ENCODE results near the gene KANSL1L.

Gene KANSL1L

DNA sequence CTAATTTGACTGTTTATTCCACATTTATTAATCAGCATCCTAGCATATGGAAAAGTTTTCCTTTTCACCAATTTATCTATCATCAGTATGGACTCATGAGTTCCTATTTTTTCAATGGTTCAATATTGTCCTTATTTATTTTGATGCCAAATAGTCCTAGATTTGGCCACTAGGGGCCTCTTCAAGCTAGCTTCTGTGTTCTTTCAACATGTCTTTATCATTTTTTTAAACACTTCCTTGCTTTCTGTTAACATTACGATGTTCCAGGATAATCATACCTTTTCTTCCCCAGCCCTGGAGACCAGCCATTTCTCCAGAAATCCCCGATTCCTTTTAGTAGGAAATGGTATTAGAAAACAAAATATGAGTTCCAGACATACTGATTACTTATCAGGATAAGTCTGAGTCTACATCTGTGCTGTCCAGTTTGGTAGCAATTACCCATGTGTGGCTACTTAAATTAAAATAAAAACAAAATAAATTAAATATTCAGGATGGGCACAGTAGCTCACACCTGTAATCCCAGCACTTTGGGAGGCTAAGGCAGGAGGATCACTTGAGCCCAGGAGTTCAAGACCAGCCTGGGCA is 98.2 kb downstream of the KANSL1L start:
- DNase-seq (ENCODE audit: low read depth in 3 of 3, low spot score in 1 of 3) = no peak

DNA sequence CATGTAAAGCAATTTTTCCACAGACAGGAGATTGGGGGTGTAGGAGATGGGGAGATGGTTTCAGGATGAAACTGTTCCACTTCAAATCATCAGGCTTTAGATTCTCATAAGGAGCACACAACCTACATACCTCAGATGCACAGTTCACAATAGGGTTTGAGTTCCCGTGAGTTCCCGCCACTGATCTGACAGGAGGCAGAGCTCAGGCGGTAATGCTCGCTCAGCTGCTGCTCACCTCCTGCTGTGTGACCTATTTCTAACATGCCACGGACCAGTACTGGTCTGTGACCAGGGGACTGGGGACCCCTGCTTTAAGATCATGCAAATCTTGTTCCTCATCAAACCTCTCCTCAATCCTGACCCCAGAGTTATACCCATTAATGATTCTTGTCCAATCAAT is 98.7 kb downstream of the KANSL1L start:
- DNase-seq (ENCODE audit: low read depth in 3 of 3, low spot score in 1 of 3) = no peak

DNA sequence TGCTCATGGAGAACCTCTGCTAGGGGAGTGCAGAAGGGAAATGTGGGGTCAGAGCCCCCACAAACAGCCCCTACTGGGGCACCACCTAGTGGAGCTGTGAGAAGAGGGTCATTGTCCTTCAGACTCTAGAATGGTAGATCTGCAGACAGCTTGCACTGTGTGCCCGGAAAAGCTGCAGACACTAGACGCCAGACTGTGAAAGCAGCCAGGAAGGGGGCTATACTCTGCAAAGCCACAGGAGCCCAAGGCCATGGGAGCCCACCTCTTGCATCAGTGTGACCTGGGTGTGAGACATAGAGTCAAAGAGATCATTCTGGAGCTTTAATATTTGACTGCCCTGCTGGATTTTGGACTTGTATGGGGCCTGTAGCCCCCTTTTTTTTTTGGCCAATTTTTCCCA is 107.9 kb downstream of the KANSL1L start:
- DNase-seq (ENCODE audit: low read depth in 3 of 3, low spot score in 1 of 3) = no peak

DNA sequence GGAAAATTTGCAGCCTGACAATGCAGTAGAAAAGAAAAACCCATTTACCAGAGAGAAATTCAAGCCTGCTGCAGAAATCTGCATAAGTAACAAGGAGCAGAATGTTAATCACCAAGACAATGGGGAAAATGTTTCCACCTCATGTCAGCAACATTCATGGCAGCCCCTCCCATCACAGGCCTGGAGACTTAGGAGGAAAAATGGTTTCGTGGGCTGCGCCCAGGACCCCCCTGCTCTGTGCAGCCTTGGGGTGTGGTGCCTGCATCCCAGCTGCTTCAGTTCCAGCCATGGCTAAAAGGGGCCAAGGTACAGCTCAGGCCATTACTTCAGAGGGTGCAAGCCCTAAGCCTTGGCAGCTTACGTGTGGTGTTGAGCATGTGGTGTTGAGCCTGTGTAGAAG is 115.4 kb downstream of the KANSL1L start:
- DNase-seq (ENCODE audit: low read depth in 3 of 3, low spot score in 1 of 3) = no peak

DNA sequence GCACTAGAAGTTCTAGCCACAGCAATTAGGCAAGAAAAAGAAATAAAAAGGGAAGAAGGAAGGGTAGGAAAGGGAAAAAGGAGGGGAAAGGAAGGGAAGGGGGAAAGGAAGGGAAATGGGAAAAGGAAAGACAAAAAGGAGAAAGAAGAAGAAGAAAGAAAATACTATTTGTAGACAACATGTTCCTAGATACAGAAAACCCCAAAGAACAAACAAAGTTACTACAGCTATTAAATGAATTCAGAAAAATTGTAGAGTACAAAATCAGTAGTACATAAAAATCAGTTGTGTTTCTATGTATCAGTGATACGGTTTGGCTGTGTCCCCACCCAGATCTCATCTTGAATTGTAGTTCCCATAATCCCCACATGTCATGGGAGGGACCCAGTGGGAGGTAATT is 116.5 kb downstream of the KANSL1L start:
- no peak for DNase-seq (ENCODE audit: low read depth in 3 of 3, low spot score in 1 of 3)

DNA sequence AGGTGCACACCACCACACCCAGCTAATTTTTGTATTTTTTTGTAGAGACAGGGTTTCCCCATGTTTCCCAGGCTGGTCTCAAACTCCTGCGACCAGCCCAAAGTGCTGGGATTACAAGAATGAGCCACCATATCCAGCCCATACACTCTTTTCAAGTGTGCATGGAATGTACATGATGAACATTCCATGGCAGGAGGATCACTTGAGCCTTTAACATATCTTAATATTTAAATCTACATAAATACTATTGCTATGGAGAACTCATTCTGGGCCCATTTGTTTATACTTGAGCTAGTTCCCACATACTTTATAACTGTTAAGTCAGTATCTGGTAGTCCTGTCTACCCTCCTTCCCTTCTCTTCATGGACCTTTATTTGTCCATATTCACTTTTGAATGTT is 120.3 kb downstream of the KANSL1L start:
- no peak for DNase-seq (ENCODE audit: low read depth in 3 of 3, low spot score in 1 of 3)

DNA sequence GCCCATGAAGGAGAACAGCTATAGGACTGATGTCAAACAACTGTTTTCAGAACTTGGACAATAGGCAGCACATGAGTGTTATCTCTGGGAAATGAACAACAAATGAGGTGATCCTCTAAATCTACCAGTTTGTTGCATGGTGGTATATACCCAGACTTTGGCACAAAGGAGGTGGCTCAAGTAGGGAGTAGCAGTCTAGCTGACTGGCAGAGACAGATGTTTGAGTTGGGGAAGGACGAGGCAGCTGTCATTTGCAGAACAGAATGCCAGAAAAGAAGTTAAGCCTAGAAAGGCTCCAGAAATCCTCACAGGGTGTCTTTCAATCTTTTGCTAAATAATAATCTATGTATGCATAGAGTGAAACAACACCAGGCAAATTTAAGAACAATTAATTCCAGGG is 121.4 kb downstream of the KANSL1L start:
- no peak for DNase-seq (ENCODE audit: low read depth in 3 of 3, low spot score in 1 of 3)

DNA sequence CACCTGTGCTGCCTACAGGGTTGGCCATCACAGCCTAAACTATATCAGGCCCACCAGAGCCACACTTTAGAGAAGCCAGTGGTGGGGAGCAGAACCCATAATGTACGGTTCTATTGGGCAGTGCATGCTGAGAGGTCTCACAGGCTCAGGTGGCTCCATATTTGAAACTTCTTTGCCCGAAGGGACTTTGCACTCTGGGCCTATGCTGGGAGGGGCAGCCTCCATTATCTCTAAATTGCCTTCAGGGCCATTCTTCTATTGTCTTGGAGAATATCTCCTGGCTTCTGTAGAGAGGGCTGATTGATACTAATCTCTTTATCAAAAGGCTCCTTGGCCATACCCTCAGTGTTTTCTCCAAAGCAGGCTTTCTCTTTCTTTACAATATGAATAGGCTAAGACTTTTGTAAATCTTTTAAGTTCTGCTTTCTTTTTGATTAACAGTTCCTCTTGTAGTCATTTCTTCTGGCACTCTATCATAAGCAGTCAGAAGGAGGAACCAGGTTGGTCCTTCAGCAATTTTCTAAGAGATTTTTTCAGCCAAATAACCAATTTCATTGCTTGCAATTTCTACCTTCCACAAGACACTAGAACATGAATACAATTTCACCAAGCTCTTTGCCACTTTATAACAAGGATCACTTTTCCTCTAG is 124.2 kb downstream of the KANSL1L start:
- no peak for DNase-seq (ENCODE audit: low read depth in 3 of 3, low spot score in 1 of 3)

DNA sequence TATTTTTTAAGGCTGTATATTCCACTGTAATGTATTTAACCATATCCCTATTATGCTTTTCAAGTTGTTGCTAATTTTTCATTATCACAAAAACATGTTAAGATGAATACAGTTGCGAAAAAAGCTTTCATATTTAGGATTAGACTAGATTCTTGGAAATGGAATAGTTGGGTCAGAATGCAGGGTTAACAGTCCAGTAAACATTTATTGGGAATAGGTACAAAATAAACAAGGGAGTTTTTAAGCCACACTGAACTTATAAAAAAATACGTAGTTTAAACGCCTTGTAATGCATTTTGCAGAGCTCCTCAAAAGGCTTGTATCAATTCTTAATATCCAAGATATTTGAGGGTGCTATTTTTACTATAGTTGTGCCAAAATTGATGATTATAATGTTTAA is 133.1 kb downstream of the KANSL1L start:
- DNase-seq (ENCODE audit: low read depth in 3 of 3, low spot score in 1 of 3) = no peak

DNA sequence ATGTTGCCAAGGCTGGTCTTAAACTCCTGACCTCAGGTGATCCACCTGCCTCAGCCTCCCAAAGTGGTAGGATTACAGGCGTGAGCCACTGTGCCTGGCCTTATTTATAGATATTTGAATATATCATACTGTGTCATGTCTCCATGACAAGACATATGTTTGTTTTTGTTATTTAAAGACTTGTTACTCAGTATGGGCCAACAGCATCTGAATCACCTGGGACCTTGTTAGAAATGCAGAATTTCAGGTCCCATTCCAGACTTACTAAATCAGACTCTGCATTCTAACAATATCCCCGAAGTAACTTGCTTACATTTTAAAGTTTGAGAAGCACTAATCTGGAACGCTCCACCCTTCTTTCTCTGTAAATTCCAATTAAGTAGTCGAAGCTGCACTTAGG is 135.5 kb downstream of the KANSL1L start:
- no peak for DNase-seq (ENCODE audit: low read depth in 3 of 3, low spot score in 1 of 3)

DNA sequence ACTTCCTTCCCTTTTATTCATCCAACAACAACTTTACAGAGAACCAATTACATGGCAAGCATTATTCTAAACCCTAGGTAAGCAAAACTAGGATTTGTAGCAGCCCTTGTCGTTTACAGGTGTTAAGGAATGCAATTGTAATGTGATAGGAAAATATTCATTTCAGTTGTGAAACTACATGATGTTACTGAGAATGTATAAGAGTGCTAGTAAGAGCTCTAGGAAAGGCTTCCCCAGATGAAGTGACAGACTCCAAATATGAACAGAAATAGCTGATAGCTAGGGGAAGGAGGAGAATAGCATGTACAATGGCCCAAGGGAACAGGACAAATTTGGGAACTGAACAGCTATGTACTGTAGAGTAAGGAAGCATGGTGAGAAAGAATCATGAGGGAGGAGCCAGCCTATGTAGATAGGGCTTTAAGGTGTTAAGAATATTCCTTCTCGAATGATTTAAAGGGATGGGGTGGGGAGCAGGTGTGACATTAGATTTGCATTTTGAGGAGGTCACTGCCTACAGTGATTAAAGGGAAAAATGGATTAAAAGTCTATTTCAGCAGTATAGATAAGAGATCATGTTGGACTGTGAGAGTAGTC is 137.0 kb downstream of the KANSL1L start:
- no peak for DNase-seq (ENCODE audit: low read depth in 3 of 3, low spot score in 1 of 3)

DNA sequence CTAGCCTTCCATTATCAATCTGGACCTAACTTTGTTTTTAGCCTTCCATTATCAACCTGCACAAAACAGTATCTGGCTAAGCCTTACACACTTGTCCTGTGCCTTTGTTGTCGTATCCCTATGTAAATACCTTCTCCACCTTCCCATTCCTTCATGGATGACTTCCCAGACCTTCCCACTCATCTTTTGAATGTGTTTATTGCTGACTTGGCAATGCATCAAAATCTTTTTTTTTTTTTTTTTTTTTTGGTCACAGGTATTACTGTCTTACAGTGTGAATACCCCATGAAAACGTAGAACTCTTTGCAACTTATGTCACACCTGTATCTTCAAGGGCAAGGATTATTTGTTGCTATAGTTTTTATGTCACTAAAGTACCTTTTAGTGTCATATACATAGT is 143.0 kb downstream of the KANSL1L start:
- DNase-seq (ENCODE audit: low read depth in 3 of 3, low spot score in 1 of 3) = no peak

DNA sequence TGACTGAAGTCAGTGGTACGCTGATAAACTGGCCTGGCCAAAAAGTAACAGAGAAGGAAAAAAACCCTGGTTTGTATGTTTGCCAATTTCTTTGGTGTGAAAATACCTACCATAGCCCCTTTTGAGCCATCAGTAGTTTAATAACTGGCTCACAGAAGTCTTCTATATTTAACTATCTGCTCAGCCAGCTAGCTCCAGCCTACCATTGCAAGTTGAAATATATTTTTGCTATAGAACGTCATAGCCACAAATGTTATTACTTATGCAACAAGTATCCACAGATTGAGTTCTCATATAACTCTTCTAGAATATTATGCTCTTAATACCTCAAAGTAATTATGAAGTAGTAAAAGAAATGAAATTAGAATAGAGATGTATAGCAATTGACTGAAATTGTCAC is 143.6 kb downstream of the KANSL1L start:
- no peak for DNase-seq (ENCODE audit: low read depth in 3 of 3, low spot score in 1 of 3)

DNA sequence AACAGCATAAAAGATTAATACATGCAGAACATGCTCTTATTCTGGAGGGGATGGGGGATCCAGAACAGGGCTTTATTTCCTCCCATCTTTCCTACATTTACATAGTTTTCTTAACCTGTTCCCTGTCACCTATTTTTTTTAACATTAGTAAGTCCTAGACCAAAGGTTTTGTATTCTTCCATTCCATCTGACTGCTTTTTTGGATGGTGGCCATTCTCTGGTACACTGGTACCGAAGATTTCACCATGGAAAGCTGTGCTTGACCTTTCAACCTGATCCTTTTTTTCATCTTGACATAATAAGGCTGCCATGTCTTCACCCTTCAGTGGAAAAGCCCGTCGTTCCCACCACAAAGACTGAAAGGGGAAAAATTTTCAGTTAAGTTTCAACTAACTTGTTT is 148.4 kb downstream of the KANSL1L start:
- no peak for DNase-seq (ENCODE audit: low read depth in 3 of 3, low spot score in 1 of 3)

DNA sequence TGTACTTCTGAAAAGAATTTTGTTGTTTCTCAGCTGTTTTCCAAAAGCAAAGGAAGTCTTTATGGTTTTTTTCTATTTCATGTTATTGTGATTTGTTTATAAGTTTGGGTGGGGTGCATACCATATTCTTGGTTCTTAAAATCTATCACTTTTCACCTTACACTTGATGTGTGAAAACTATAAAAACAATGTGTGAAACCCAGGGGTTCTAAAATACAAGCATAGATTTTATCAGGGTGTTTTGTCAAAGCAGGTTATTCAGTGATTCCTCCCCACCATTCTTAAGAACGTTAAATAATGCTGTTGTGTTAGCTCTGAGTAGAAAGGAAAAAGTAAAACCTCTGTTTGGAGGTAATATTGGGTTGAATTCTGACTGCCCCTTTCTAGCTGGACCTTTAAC is 151.1 kb downstream of the KANSL1L start:
- no peak for DNase-seq (ENCODE audit: low read depth in 3 of 3, low spot score in 1 of 3)

DNA sequence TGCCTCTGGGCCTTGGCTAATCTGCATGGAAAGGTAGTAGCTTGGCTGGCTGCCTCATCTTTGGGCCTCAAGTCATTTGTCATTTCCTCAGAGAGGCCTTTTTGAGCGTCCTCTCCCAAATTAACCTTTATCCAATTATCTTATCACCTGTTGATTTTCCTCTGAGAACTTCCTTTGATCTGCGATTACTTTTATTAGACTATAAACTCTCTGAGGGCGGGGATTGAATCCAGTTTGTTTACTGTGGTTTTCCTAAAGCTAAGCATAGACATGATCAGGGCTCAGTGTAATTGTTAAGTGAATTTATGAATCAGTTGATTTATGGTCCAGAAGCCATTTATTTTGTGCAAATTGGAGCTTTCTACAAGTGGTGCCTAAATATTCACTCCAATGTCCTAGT is 161.3 kb downstream of the KANSL1L start:
- DNase-seq (ENCODE audit: low read depth in 3 of 3, low spot score in 1 of 3) = no peak

DNA sequence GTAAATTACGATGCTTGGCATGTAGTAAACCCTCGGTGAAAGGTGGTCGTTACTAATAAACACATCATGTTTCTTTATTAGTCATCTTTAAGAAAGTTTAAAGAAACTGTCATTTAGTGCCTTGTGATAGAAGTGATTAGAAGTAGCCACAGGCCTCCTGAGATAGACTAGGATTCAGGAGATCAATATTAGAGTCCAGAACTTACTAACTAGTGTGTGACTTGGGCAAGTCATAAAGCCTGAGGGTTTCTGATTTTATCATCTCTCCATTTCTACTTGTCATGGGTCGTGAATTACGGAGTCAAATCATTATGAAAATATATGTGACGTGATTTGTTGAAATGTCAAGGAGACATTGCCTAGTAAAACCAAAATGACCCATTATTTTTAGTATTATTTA is 162.1 kb downstream of the KANSL1L start:
- no peak for DNase-seq (ENCODE audit: low read depth in 3 of 3, low spot score in 1 of 3)

DNA sequence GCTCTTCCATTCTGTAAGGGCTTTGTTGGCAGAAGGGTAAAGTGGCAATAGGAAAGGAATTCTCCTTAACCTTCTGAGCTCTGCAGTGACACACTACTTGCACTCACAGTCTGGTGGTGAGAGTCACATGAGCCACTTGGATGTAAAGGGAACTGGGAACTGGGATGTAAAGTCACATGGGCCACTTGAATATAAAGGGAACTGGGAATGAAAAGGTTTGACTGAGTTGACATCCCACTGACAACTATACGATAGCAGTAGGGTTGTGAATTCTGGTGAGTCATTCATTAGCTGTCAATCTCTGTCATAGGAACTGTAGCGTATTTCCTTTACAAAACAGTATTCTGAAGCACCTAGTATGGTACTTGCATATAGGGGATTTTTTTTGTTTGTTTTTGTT is 163.3 kb downstream of the KANSL1L start:
- no peak for DNase-seq (ENCODE audit: low read depth in 3 of 3, low spot score in 1 of 3)

DNA sequence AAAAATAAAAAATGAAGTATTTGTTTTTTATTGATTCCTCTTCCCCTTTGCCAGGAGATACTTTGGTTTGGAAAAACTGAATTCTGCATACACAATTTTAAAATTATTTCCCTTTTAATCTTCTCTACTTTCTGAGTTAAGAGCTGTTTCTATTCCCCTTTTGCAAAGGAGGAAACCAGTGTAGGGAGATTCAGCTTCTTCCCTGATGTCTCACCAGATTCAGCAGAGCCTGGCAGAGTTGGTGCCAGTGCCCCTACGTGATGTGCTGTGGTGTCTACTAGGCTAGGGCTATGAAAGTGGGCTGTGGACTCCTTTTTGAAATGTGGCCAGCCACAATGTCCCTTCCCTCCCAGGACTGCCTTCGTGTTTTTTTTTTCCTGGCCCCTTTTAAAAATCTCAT is 166.3 kb downstream of the KANSL1L start:
- no peak for DNase-seq (ENCODE audit: low read depth in 3 of 3, low spot score in 1 of 3)

DNA sequence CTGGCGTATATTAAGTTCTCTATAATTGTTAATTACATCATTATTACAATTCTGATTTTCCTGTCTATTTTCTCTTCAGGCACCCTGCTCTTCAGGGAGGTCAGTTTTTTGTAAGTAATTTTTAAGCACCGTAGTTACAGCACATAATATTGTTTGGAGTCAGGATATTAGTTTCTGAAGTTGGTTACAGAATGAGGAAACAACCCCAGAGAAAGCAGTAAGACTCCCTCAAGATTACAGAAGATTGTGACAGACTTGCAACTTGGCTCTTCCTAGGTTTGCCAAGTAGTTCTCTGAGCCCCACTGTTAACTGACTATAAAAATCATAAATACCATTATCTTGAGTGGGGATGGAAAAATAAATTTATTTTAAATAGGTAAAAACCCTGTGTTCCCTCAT is 167.8 kb downstream of the KANSL1L start:
- no peak for DNase-seq (ENCODE audit: low read depth in 3 of 3, low spot score in 1 of 3)

DNA sequence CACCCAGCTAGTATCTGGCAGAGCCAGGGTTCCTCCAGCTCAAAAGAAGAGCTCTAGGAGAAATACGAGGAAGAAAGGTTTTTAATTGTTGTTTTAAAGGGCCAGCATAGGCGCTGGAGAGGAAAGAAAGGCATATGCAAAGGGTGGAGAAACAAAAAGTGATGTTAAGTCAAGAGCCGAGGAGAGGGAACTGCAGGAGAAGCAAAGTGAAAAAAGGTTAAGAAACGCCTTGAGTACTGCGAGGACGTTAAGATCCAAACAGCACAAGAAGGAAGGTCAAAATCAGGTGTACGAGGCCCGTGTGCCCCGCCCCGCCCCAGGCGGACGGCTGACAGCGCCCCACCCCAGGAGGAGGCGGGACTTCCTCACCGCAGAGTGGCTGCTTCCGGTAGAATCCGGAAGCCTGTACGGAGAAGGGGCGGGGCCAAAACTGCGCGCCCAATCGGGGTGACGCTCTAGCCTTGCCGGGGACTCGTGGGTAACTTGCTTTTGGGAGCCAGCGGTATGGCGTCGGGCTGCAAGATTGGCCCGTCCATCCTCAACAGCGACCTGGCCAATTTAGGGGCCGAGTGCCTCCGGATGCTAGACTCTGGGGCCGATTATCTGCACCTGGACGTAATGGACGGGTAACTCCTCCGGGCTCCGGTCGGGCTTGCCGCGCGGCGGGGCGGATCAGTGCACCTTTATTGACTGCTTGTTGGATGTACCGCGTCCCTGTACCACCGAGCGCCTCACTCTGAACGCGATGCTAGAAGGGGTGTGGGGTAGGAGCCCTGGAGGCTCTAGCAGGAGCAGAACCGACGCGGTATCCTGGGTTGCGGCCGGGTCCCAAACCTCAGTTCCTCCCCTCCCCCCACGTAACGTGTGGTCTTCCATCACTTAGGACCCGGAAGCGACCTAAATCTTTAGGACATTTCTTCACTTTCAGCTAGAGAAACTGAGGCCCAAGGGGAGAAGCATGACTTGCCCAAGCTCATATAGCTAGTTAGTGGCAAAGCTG is 168.8 kb downstream of the KANSL1L start, which contains the start of gene RPE:
Gene RPE (plus strand): TSS at position 481 of the 1,000 bp plus-strand sequence. CDS start 24 bp downstream, at position 505.
- peak; percentile 91 to 97 (median 96) for DNase-seq (ENCODE audit: low read depth in 3 of 3, low spot score in 1 of 3)

Data from stimulated activated CD4-positive, alpha-beta T cell treated with anti-CD3 and anti-CD28 coated beads, TNF-alpha, amount 100 ng/mL, for 1 hour (primary cell).